Neural cell (in vitro differentiated cells): ENCODE measurements around the gene RFT1. TPM values are rescaled to one million over a fixed set of nuclear protein-coding genes. Genes with fewer than 3 reads are reported as not detected.

Source experiments
- H2AFZ ChIP-seq: fragments of 200-600, 300-800 bp; sonication (generic), shearing (Covaris generic); 2 replicates; pipeline ENCODE4 v1.6.0; 2014; ENCODE audit warnings: low read depth, mild to moderate bottlenecking, antibody characterized with exemption, low read length, moderate library complexity
- H3F3A ChIP-seq: fragments of 200-600 bp; shearing (Covaris generic); 2 replicates; pipeline ENCODE4 v1.6.1; 2016; ENCODE audit warnings: mild to moderate bottlenecking, moderate library complexity, mixed read lengths, antibody characterized with exemption, low read length; ENCODE audit not compliant: insufficient read depth, poor library complexity, severe bottlenecking
- H3K27ac ChIP-seq: fragments of 200-600, 300-800 bp; sonication (generic), shearing (Covaris generic); 2 replicates; pipeline ENCODE4 v1.5.1; 2014; ENCODE audit warnings: mild to moderate bottlenecking, low read length, moderate library complexity
- H3K27me3 ChIP-seq: fragments of 300-800, 200-600 bp; sonication (generic), shearing (Covaris generic); 2 replicates; pipeline ENCODE4 v1.6.0; 2014; ENCODE audit warnings: mild to moderate bottlenecking, low read depth, low read length, moderate library complexity; ENCODE audit not compliant: insufficient read depth
- H3K36me3 ChIP-seq: fragments of 300-800, 200-600 bp; sonication (generic), shearing (Covaris generic); 2 replicates; pipeline ENCODE4 v1.5.1; 2014; ENCODE audit warnings: mild to moderate bottlenecking, antibody characterized with exemption, low read length, moderate library complexity; ENCODE audit not compliant: insufficient read depth
- H3K4me2 ChIP-seq: fragments of 300-800, 200-600 bp; sonication (generic), shearing (Covaris generic); 2 replicates; pipeline ENCODE4 v1.6.0; 2014; ENCODE audit warnings: mild to moderate bottlenecking, low read length
- H3K4me3 ChIP-seq: fragments of 300-800, 200-600 bp; sonication (generic), shearing (Covaris generic); 2 replicates; pipeline ENCODE4 v1.5.1; 2014; ENCODE audit warnings: mild to moderate bottlenecking, low read length, moderate library complexity
- H3K79me2 ChIP-seq: fragments of 200-600 bp; shearing (Covaris generic); replicated peaks from 2 replicates; pipeline ENCODE4 v1.6.0; 2014; ENCODE audit warnings: mild to moderate bottlenecking, low read length, moderate library complexity; ENCODE audit not compliant: insufficient read depth
- H3K9ac ChIP-seq: fragments of 300-800, 200-600 bp; sonication (generic), shearing (Covaris generic); 2 replicates; pipeline ENCODE4 v1.6.1; 2016; ENCODE audit warnings: mild to moderate bottlenecking, low read length, mixed read lengths
- H3K9me2 ChIP-seq: fragments of 200-600 bp; shearing (Covaris generic); 2 replicates; pipeline ENCODE4 v1.6.1; 2016; ENCODE audit warnings: mild to moderate bottlenecking, low read length, mixed read lengths; ENCODE audit not compliant: insufficient read depth
- H3K9me3 ChIP-seq: fragments of 200-600, 300-800 bp; sonication (generic), shearing (Covaris generic); 2 replicates; pipeline ENCODE4 v1.6.1; 2016; ENCODE audit warnings: mild to moderate bottlenecking, mixed run types, low read length, moderate library complexity, mixed read lengths
- H4K20me1 ChIP-seq: fragments of 200-600 bp; shearing (Covaris generic); 2 replicates; pipeline ENCODE4 v1.6.1; 2016; ENCODE audit warnings: mild to moderate bottlenecking, mixed run types; ENCODE audit not compliant: insufficient read depth
- CTCF ChIP-seq: fragments of 450-650 bp; IDR thresholded peaks from 2 replicates; pipeline ENCODE4 v1.5.1; 2014; ENCODE audit warnings: antibody characterized with exemption, mild to moderate bottlenecking, moderate library complexity; ENCODE audit not compliant: poor library complexity, severe bottlenecking
- EP300 ChIP-seq: fragments of 450-650 bp; conservative IDR thresholded peaks from 2 replicates; pipeline ENCODE4 v1.6.1; 2014; ENCODE audit warnings: antibody characterized with exemption, mild to moderate bottlenecking, moderate library complexity; ENCODE audit not compliant: poor library complexity, severe bottlenecking
- EZH2 ChIP-seq: fragments of 200-600, 300-800 bp; shearing (Covaris generic), sonication (generic); IDR thresholded peaks from 2 replicates; pipeline ENCODE4 v1.6.1; 2014; ENCODE audit warnings: antibody characterized with exemption, low read length, borderline replicate concordance, mild to moderate bottlenecking; ENCODE audit not compliant: insufficient read depth, poor library complexity, severe bottlenecking
- MXI1 ChIP-seq: fragments of 450-650 bp; conservative IDR thresholded peaks from 2 replicates; pipeline ENCODE4 v1.6.1; 2014; ENCODE audit warnings: antibody characterized with exemption, mild to moderate bottlenecking; ENCODE audit not compliant: poor library complexity, severe bottlenecking
- POLR2AphosphoS5 ChIP-seq: IDR thresholded peaks from 2 replicates; pipeline ENCODE4 v1.6.1; 2012
- RAD21 ChIP-seq: fragments of 450-650 bp; conservative IDR thresholded peaks from 2 replicates; pipeline ENCODE4 v1.6.1; 2014; ENCODE audit warnings: antibody characterized with exemption, mild to moderate bottlenecking, moderate library complexity
- REST ChIP-seq: IDR thresholded peaks from 2 replicates; pipeline ENCODE4 v1.6.1; 2012; ENCODE audit warnings: borderline replicate concordance
- SMC3 ChIP-seq: fragments of 450-650 bp; conservative IDR thresholded peaks from 2 replicates; pipeline ENCODE4 v1.6.1; 2014; ENCODE audit warnings: antibody characterized with exemption, mild to moderate bottlenecking, moderate library complexity; ENCODE audit not compliant: poor library complexity
- TAF1 ChIP-seq: IDR thresholded peaks from 2 replicates; pipeline ENCODE4 v1.6.1; 2012; ENCODE audit warnings: low read depth
- polyA plus RNA-seq: library from polyadenylated mRNA; depleted of rRNA; stranded (reverse); fragments of >200 nt; gene quantifications from 2 replicates; pipeline ENCODE4 v1.2.3, GENCODE V29; 2014

The RFT1 gene
- polyA plus RNA-seq, 1 donor from 2014 or later = 6.1 TPM

GRCh38 chr3:53137221-53137620, 7.0 kb upstream of the RFT1 start:
- Histone ChIP-seq H3K27ac (no peak overlapping the region), H3F3A (no peaks in the 10 kb centered on the region), H3K9me2 (no peaks in the 10 kb centered on the region), H3K4me2 (no peak overlapping the region), H3K36me3 (no peaks in the 10 kb centered on the region), H3K79me2 (no peaks in the 10 kb centered on the region), H3K4me3 (no peak overlapping the region), H3K9me3 (no peaks in the 10 kb centered on the region), H3K9ac (no peak overlapping the region), H3K27me3 (no peaks in the 10 kb centered on the region), H2AFZ (no peak overlapping the region), H4K20me1 (no peaks in the 10 kb centered on the region)
- TF ChIP-seq REST (no peak), RAD21 (no peak), CTCF (no peak), MXI1 (no peak), POLR2AphosphoS5 (no peak), EZH2 (no peak), TAF1 (no peak), SMC3 (no peak), EP300 (no peak)

GRCh38 chr3:53134631-53135232, 4.5 kb upstream of the RFT1 start:
- Histone ChIP-seq H3K4me2 (no peak overlapping the region), H2AFZ (no peak overlapping the region), H3K9me2 (no peaks in the 10 kb centered on the region), H3K4me3 (no peak overlapping the region), H3K27ac (no peak overlapping the region), H3K9me3 (no peaks in the 10 kb centered on the region), H3F3A (no peaks in the 10 kb centered on the region), H3K36me3 (no peaks in the 10 kb centered on the region), H3K27me3 (no peaks in the 10 kb centered on the region), H3K79me2 (peaks cover 4% of the 10 kb centered on the region), H3K9ac (no peak overlapping the region), H4K20me1 (no peaks in the 10 kb centered on the region)
- TF ChIP-seq CTCF = no peak
- no peak for TF ChIP-seq EZH2
- no peak for TF ChIP-seq MXI1
- TF ChIP-seq RAD21 = no peak
- no peak for TF ChIP-seq REST
- TF ChIP-seq TAF1 = no peak
- no peak for TF ChIP-seq EP300
- no peak for TF ChIP-seq POLR2AphosphoS5
- TF ChIP-seq SMC3 = no peak
